AG10803 (cell line): ENCODE results near the gene BOK.
A peak's percentile ranks its signal among the peaks of the same experiment; 100 is the strongest.

ENCODE experiments used
- DNase-seq: peaks from one replicate; pipeline ENCODE4 v3.0.0; 2010; ENCODE audit warnings: low read depth
- H3K4me3 ChIP-seq: 2 replicates; pipeline ENCODE4 v1.5.1; 2011; ENCODE audit warnings: mild to moderate bottlenecking, low read length, control low read depth
- CTCF ChIP-seq: conservative IDR thresholded peaks from 2 replicates; pipeline ENCODE4 v1.5.1; 2011; ENCODE audit warnings: mild to moderate bottlenecking, low read length, control low read depth, inconsistent platforms

BOK gene

GRCh38 chr2:241546771-241547498, 11.6 kb upstream of the BOK start:
- no peak for TF ChIP-seq CTCF
- no peak overlapping the region for H3K4me3 ChIP-seq
- peak; percentile 96 for DNase-seq

DNA sequence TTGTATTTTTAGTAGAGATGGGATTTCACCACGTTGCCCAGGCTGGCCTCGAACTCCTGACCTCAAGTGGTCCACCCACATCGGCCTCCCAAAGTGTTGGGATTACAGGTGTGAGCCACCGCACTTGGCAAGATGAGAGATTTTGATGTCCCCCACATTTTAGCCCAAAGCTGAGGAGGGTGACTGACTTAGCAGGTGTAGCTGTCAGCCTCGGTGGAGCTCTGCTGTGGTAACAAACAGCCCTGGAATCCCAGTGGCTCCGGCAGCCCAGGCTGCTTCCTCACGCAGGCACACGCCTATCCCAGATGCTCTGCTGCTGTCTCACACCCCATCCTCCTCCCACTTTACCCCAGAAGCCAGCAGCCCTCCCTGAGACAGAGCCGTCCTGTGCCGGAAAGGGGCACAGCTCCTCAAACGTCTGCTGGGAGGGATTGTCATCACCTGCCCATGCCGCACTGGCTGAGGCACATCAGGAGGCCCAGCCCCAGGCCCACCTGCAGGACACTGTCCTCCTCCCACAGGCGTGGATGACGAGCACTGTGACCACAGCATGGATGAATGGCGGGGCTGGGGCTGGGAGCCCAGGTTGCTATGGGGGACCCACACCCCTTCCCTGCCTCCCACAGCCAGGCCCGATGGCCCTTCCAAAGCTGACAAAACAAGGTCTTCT, 10.6 kb upstream of the BOK start:
- no peak for DNase-seq
- no peak overlapping the region for H3K4me3 ChIP-seq
- no peak for TF ChIP-seq CTCF

GRCh38 chr2:241548451-241548835, 10.1 kb upstream of the BOK start:
- H3K4me3 ChIP-seq: no peak overlapping the region
- DNase-seq: no peak
- TF ChIP-seq CTCF: no peak

DNA sequence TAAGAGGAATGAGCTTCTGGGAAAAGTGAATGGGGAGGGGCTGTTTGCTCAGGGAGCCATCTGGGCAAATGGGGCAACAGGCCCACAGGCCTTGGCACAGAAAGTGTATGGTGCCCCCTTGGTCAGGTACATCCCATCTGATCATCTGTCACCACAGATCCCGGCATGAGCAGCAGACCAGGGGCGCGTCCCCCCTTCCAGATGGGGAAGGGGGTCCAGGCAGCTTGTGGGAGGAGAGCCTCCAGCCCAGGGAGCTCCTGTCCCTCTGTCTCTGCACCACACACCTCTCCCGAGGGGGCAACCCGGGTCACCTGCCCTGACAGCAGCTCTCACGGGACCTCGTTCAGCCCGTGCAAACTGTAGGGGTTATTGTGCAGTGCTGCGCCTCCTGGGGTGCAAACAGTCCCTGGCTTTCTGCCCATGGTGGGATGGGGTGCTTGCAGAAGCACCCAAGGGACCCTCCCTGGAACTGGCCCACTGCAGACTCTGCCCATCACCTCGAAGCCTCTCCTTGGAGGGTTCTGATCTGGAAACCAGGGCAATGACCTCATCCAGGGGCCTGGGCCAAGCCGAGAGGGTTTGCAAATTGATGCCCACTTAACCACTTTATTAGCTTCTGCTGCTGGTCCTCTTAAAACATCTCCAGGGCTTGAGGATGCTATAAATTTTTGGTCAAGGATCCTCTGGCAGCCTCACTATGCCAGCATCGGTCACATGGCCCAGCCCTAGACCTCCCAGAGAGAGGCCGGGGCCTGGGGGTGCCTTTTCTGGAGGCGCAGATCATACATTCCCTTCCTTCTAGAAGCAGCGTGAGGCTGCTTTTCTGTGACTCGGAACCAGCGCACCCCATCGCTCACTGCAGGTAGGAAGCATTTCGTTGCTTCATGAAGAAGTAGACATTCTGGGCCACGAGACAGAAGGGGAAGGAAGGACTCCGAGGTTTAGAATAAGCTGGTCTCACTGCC, 7.6 kb upstream of the BOK start:
- no peak for DNase-seq
- no peak for TF ChIP-seq CTCF
- no peak overlapping the region for H3K4me3 ChIP-seq

- DNase-seq: no peak
- H3K4me3 ChIP-seq: no peak overlapping the region
- no peak for TF ChIP-seq CTCF
Measured at GRCh38 chr2:241551599-241551997, 6.9 kb upstream of the BOK start.

DNA sequence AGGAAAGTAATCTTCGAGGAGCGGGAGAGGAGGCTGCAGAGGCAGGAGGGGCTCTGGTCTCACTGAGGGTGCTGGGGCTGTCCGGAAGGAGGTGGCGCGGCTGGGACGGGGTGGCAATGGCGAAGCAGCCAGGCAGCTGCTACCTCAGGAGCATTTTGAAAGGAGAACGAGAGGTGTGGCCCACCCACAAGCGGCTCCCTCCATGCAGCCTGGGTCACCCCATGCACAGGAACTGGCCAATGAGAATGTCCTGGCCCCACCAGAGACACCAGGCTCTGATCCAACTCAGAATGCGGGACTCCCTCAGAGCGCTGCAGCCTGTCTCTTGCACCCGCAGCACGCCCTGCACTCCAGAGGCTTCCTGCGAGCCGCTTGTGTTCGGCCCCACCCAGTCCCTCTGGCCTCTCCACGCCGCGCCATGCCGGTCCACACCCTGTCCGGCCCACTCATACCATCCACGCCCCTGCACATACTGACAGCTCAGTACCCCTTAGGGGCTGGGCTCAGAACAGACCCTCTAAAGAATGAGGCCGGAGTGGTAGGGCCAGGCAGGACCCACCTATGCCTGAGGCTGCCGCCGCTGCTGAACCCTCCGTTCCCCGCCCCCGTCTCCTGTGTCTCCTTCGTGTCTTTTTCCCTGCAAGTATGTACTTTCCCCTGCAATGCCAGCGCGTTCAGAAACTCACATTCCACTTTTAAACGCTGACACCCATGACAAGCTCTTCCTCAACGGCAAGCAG, 6.4 kb upstream of the BOK start:
- no peak for DNase-seq
- no peak for TF ChIP-seq CTCF
- H3K4me3 ChIP-seq: no peak overlapping the region
